ENCODE data around the gene TMEM63C. TPM values are rescaled to one million over a fixed set of nuclear protein-coding genes. Genes with fewer than 3 reads are reported as not detected.

Gene TMEM63C
- total RNA-seq, 6 donors from 2014 or later = 0.15 to 8.3 (median 0.80) TPM; not detected in 2

DNA sequence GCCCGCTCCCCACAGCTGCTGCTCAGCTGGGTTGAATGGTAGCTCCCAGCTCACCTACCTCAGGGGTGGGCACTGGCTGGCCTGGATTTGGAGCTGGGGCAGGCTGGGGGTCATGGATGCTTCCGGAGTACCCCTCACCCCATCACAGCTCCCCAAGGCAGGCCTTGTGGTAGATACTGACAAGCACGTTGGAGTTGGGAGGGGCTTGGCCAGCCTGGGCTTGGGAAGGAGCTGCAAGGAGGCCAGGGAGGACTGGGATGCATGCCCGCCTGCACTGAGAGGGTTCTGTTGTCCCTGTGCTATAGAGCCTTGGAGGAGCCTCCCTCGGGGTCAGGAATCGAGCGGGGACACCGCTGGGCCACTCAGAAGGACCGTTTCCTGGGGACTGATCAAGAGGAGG is 14.2 kb downstream of the TMEM63C start:
- H3K27me3 ChIP-seq = no peaks in the 10 kb centered on the region
- no peaks in the 10 kb centered on the region for H3K4me1 ChIP-seq
- no peaks in the 10 kb centered on the region for H3K36me3 ChIP-seq
- DNase-seq = no peak
- H3K4me3 ChIP-seq = no peak overlapping the region
- TF ChIP-seq POLR2AphosphoS5 (IDR thresholded peaks at IDR 0.05) (no peak), CTCF (IDR thresholded peaks at IDR 0.05) (no peak), POLR2A (IDR thresholded peaks at IDR 0.05) (no peak)
- ATAC-seq (ENCODE audit: low FRiP score in 2 of 2) = peak in 1 of 2 donors; percentile 35
- 69 to 84% methylated on average over 8 to 9 of the region's 9 CpGs for WGBS, 2 donors
- no peaks in the 10 kb centered on the region for H3K9me3 ChIP-seq
- no peak overlapping the region for H3K27ac ChIP-seq

GRCh38 chr14:77197988-77198387 is 16.4 kb downstream of the TMEM63C start:
- 94 to 100% methylated on average over 1 to 4 of the region's 4 CpGs for WGBS, 2 donors
- H3K9me3 ChIP-seq = no peaks in the 10 kb centered on the region
- H3K27me3 ChIP-seq = no peaks in the 10 kb centered on the region
- DNase-seq (no peak), ATAC-seq (ENCODE audit: low FRiP score in 2 of 2) (no peak)
- TF ChIP-seq EP300 (IDR thresholded peaks at IDR 0.05) = no peak
- no peak for TF ChIP-seq POLR2A (IDR thresholded peaks at IDR 0.05)
- no peak overlapping the region for H3K4me3 ChIP-seq
- no peaks in the 10 kb centered on the region for H3K4me1 ChIP-seq
- H3K27ac ChIP-seq = no peak overlapping the region
- H3K36me3 ChIP-seq = no peaks in the 10 kb centered on the region

DNA sequence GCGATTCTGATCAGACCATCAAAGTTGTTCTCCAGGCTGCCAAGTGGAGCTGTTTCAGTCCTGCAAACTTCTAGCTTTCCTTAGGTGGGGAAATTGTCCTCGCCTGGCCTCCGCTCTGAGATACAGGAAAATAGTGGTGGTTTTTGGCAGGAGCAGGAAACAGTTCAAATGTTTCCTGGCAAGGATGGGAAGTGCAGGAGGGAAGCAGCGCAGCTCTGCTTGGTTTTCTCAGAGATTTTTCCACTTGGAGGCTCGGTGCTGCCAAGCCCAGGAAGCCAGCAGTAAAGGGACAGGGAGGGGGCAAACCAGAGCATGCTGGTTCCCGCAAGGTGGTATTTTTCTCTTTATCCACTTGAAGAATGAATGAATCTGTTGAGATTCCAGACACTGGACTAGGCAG is 17.0 kb downstream of the TMEM63C start:
- Histone ChIP-seq H3K4me1 (no peaks in the 10 kb centered on the region), H3K27me3 (no peaks in the 10 kb centered on the region), H3K4me3 (no peak overlapping the region), H3K9me3 (no peaks in the 10 kb centered on the region), H3K36me3 (no peaks in the 10 kb centered on the region), H3K27ac (no peak overlapping the region)
- TF ChIP-seq POLR2AphosphoS5 (IDR thresholded peaks at IDR 0.05) = no peak
- DNase-seq (no peak), ATAC-seq (ENCODE audit: low FRiP score in 2 of 2) (no peak)
- 59 to 66% methylated on average over 4 to 6 of the region's 6 CpGs for WGBS, 2 donors

DNA sequence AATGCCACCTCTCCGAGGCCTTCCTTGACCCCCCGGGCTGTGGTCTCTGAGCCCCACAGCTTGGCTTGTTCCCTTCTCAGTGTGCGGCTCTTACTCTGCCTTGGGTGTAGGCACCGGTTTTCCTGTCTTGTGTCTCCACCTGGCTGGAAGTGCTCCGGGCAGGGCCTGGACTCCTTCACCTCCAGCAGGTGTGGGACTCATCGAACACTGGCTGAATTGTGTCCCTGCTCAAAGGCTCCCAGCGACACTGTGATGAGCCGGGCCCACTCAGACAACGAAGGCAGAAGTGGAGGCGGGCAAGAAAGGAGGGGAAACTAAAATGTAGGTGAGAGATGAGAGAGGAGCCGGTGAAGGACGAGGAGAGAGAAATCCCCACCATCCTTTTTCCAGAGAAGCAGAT is 18.0 kb downstream of the TMEM63C start:
- Histone ChIP-seq H3K27me3 (no peaks in the 10 kb centered on the region), H3K9me3 (no peaks in the 10 kb centered on the region), H3K4me1 (no peaks in the 10 kb centered on the region), H3K27ac (no peak overlapping the region), H3K36me3 (no peaks in the 10 kb centered on the region), H3K4me3 (no peak overlapping the region)
- ATAC-seq (ENCODE audit: low FRiP score in 2 of 2) (no peak), DNase-seq (no peak)
- 67 to 76% methylated on average over 12 of the region's 12 CpGs for WGBS, 2 donors
- TF ChIP-seq POLR2AphosphoS5 (IDR thresholded peaks at IDR 0.05) (no peak), CTCF (IDR thresholded peaks at IDR 0.05) (no peak), EP300 (IDR thresholded peaks at IDR 0.05) (no peak), POLR2A (IDR thresholded peaks at IDR 0.05) (no peak)

GRCh38 chr14:77200406-77200985 is 18.9 kb downstream of the TMEM63C start:
- ATAC-seq (ENCODE audit: low FRiP score in 2 of 2) (no peak), DNase-seq (no peak)
- Histone ChIP-seq H3K4me3 (no peak overlapping the region), H3K27ac (no peak overlapping the region), H3K36me3 (no peaks in the 10 kb centered on the region), H3K27me3 (no peaks in the 10 kb centered on the region), H3K4me1 (no peaks in the 10 kb centered on the region), H3K9me3 (no peaks in the 10 kb centered on the region)
- no peak for TF ChIP-seq POLR2AphosphoS5 (IDR thresholded peaks at IDR 0.05)
- no peak for TF ChIP-seq POLR2A (IDR thresholded peaks at IDR 0.05)
- TF ChIP-seq EP300 (IDR thresholded peaks at IDR 0.05) = no peak
- TF ChIP-seq CTCF (IDR thresholded peaks at IDR 0.05) = no peak
- 58 to 63% methylated on average over 4 to 6 of the region's 7 CpGs for WGBS, 2 donors

DNA sequence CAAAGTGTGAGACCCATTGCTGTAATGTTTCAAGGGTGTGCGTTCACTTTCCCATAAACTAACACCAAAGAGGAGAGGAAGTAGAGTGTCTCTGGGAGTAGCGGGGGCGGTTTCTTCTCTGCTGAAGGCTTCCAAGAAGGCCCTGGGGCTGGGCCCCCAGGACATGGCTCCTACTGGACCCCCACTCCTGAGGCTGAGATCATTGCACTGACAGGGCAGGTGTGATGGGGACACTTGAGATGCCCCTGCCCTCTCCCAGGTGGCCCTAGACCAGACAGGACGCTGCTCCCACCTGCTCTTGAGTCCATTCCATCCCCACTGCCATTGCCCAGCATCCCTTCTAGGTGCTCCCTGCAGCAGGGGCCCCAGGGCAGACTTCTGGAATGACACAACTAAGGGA is 20.1 kb downstream of the TMEM63C start:
- DNase-seq (no peak), ATAC-seq (ENCODE audit: low FRiP score in 2 of 2) (no peak)
- H3K4me3 ChIP-seq = no peak overlapping the region
- WGBS, 2 donors = 73 to 74% methylated on average over 4 of the region's 4 CpGs
- no peak for TF ChIP-seq POLR2AphosphoS5 (IDR thresholded peaks at IDR 0.05)
- TF ChIP-seq EP300 (IDR thresholded peaks at IDR 0.05) = no peak
- no peak for TF ChIP-seq POLR2A (IDR thresholded peaks at IDR 0.05)
- no peak for TF ChIP-seq CTCF (IDR thresholded peaks at IDR 0.05)
- H3K27me3 ChIP-seq = no peaks in the 10 kb centered on the region
- no peaks in the 10 kb centered on the region for H3K4me1 ChIP-seq
- H3K9me3 ChIP-seq = no peaks in the 10 kb centered on the region
- no peaks in the 10 kb centered on the region for H3K36me3 ChIP-seq
- no peak overlapping the region for H3K27ac ChIP-seq
